Pancreas (tissue), 10 donors: Measurements from ENCODE around the gene TRPV5. TPM values are rescaled to one million over a fixed set of nuclear protein-coding genes. Genes with fewer than 3 reads are reported as not detected.
A peak's percentile ranks its signal among the peaks of the same experiment; 100 is the strongest.

ENCODE experiments used
- ATAC-seq, 4 donors: fragments of 200-7000 bp; cut with Tn5 transposase; one replicate each; pipeline versions ENCODE4 v1.8.0 to v1.9.1; 2020; ENCODE audit warnings: mild to moderate bottlenecking in 4 of 4, moderate library complexity in 4 of 4
- DNase-seq, 6 donors: peaks; one replicate each; pipeline ENCODE4 v3.0.0-alpha.2; 2020
- FAIRE-seq: peaks from 2 replicates; lab custom pipeline; 2012; peaks lifted over from hg19 to GRCh38; lab: Jason Lieb, UNC
- H3K27ac ChIP-seq, 4 donors: fragments of 200-600 bp; sonication (generic); 1 replicate in 3 of 4; 2 replicates in 1 of 4; pipeline versions ENCODE4 v1.5.0 to v1.8.0; 2020
- H3K27me3 ChIP-seq, 4 donors: fragments of 200-600 bp; one replicate each; pipeline ENCODE4 v1.8.0; 2021
- H3K36me3 ChIP-seq, 3 donors: fragments of 200-600 bp; sonication (generic) in 1 of 3; one replicate each; pipeline versions ENCODE4 v1.5.0 to v1.8.0; 2020 to 2021
- H3K4me1 ChIP-seq, 3 donors: fragments of 200-600 bp; one replicate each; pipeline ENCODE4 v1.8.0; 2021
- H3K4me3 ChIP-seq, 4 donors: fragments of 200-600 bp; sonication (generic) in 2 of 4; one replicate each; pipeline versions ENCODE4 v1.5.0 to v1.8.0; 2020 to 2021
- H3K9me3 ChIP-seq, 4 donors: fragments of 200-600 bp; one replicate each; pipeline ENCODE4 v1.8.0; 2021
- CTCF ChIP-seq, 4 donors: fragments of 200-600 bp; sonication (generic) in 3 of 4; IDR thresholded peaks; one replicate each; pipeline versions ENCODE4 v1.5.0 to v1.8.0; 2021; ENCODE audit warnings: antibody characterized with exemption in 4 of 4
- WGBS, 2 donors: extraction: QIAGEN DNeasy Blood & Tissue Kit; methylation state at CpG; one replicate each; pipeline ENCODE4 v1.1.7; 2013; 5-methylcytosine and 5-hydroxymethylcytosine counted together
- intact Hi-C, 3 donors: fragments of 100-400 bp; cut with DNase I; formaldehyde crosslinking; loops; one replicate each; pipeline versions ENCODE4 v1.11.1 to v1.14.2; 2022
- polyA plus RNA-seq, 2 donors: library from polyadenylated mRNA; stranded (reverse); fragments of 200-250 nt; gene quantifications; one replicate each; pipeline ENCODE4 v1.2.3, GENCODE V29; 2013
- total RNA-seq, 6 donors: library from RNA; stranded (reverse); fragmentation: NEBNext Ultra II Directional in 4 of 6; extraction: Animal tissue kit (Norgen Biotek cat#: 25700) in 4 of 6; gene quantifications; one replicate each; pipeline versions ENCODE4 v1.2.1 to v1.2.4, GENCODE V29; 2021 to 2023
- donor health status: healthy with polysubstance abuse.
- donor health status: DM: no; HTN: no; CAD: no; lungs with moderate emphysema.
- donor health status: DM: no; HTN: no; CAD: no.
- donor health status: control.
- donor health status: control.
- donor health status: Bipolar disorder and iron deficiency.
- donor health status: DM: yes; HTN: yes; CAD: no.
- donor health status: DM: no; HTN: no; CAD: no.
- donor health status: DM: no; HTN: no; CAD: no.
- donor health status: DM: yes; HTN: yes; CAD: no.

TRPV5 gene
- total and polyA plus RNA-seq, 8 donors: 0.06 to 0.08 TPM; not detected in 6

GRCh38 chr7:142927949-142928348, 5.6 kb downstream of the TRPV5 start:
- no peak for TF ChIP-seq CTCF (IDR thresholded peaks at IDR 0.05)
- DNase-seq (no peak), ATAC-seq (no peak), FAIRE-seq (no peak)
- Histone ChIP-seq H3K4me1 (no peaks in the 10 kb centered on the region), H3K36me3 (no peaks in the 10 kb centered on the region), H3K27me3 (no peaks in the 10 kb centered on the region), H3K4me3 (no peak overlapping the region), H3K27ac (no peak overlapping the region), H3K9me3 (no peaks in the 10 kb centered on the region)
- intact Hi-C loops: no loop called here
- WGBS, 2 donors: 66 to 67% methylated on average over 8 of the region's 8 CpGs

- DNase-seq (no peak), FAIRE-seq (no peak), ATAC-seq (peak in 2 of 4 donors; percentile 65 to 74)
- Histone ChIP-seq H3K36me3 (no peaks in the 10 kb centered on the region), H3K27ac (no peak overlapping the region), H3K9me3 (no peaks in the 10 kb centered on the region), H3K4me3 (no peak overlapping the region), H3K27me3 (no peaks in the 10 kb centered on the region), H3K4me1 (no peaks in the 10 kb centered on the region)
- intact Hi-C loops: no loop called here
- TF ChIP-seq CTCF (IDR thresholded peaks at IDR 0.05): no peak
- WGBS, 2 donors: 66 to 77% methylated on average over 7 of the region's 7 CpGs
Observed at GRCh38 chr7:142927085-142927745, 6.3 kb downstream of the TRPV5 start.

- no peaks in the 10 kb centered on the region for H3K36me3 ChIP-seq
- TF ChIP-seq CTCF (IDR thresholded peaks at IDR 0.05): no peak
- FAIRE-seq: no peak
Observed at GRCh38 chr7:142925413-142925812, 8.1 kb downstream of the TRPV5 start.

GRCh38 chr7:142923391-142923790, 10.2 kb downstream of the TRPV5 start:
- ATAC-seq: no peak
- H3K9me3 ChIP-seq: no peaks in the 10 kb centered on the region
- H3K4me1 ChIP-seq: no peaks in the 10 kb centered on the region
- no peak for TF ChIP-seq CTCF (IDR thresholded peaks at IDR 0.05)
- H3K27me3 ChIP-seq: no peaks in the 10 kb centered on the region
- no peak overlapping the region for H3K27ac ChIP-seq
- intact Hi-C loops: no loop called here
- DNase-seq: no peak
- H3K36me3 ChIP-seq: no peaks in the 10 kb centered on the region
- WGBS, 2 donors: 48 to 49% methylated on average over 2 of the region's 2 CpGs
- no peak for FAIRE-seq
- H3K4me3 ChIP-seq: no peak overlapping the region

More at GRCh38 chr7:142925413-142925812, 8.1 kb downstream of the TRPV5 start:
- DNase-seq (no peak), ATAC-seq (no peak)
- H3K27me3 ChIP-seq: no peaks in the 10 kb centered on the region
- 67 to 72% methylated on average over 12 of the region's 12 CpGs for WGBS, 2 donors
- no peaks in the 10 kb centered on the region for H3K4me1 ChIP-seq
- H3K9me3 ChIP-seq: no peaks in the 10 kb centered on the region
- no peak overlapping the region for H3K27ac ChIP-seq
- no peak overlapping the region for H3K4me3 ChIP-seq
- intact Hi-C loops: no loop called here

GRCh38 chr7:142919656-142920055, 13.9 kb downstream of the TRPV5 start:
- Histone ChIP-seq H3K27me3 (no peaks in the 10 kb centered on the region), H3K4me3 (no peak overlapping the region), H3K27ac (no peak overlapping the region), H3K36me3 (no peaks in the 10 kb centered on the region), H3K4me1 (no peaks in the 10 kb centered on the region), H3K9me3 (no peaks in the 10 kb centered on the region)
- intact Hi-C loops: no loop called here
- FAIRE-seq: no peak
- TF ChIP-seq CTCF (IDR thresholded peaks at IDR 0.05): no peak
- WGBS, 2 donors: 86 to 92% methylated on average over 3 of the region's 3 CpGs
- ATAC-seq: no peak
- DNase-seq: no peak
